Measurements from ENCODE around the gene KRTAP1-1.

- TF ChIP-seq CTCF (IDR thresholded peaks at IDR 0.05 in 2 of 3, conservative IDR thresholded peaks at IDR 0.05 in 1 of 3; ENCODE audit: borderline replicate concordance in 1 of 3, insufficient read depth in 1 of 3, low read depth in 2 of 3, low read length in 2 of 3) (no peak), POLR2A (IDR thresholded peaks at IDR 0.05; ENCODE audit: borderline replicate concordance, extremely low read depth, insufficient read depth, insufficient read length) (no peak)
These were observed 28.7 kb downstream of the KRTAP1-1 start for GRCh38 chr17:41012326-41013120.

All from HCT116 (cell line).